Fibroblast of lung (primary cell): ENCODE results near the gene TNS1. TPM values are rescaled to one million over a fixed set of nuclear protein-coding genes. Genes with fewer than 3 reads are reported as not detected.

Source experiments
- DNase-seq, 2 donors: peaks; one replicate each; pipeline versions ENCODE4 v3.0.0 to v3.0.0-alpha.2; 2010; ENCODE audit warnings: low read depth in 2 of 2
- H2AFZ ChIP-seq: 2 replicates; pipeline ENCODE4 v1.5.1; 2012; ENCODE audit warnings: low read length, control low read depth, inconsistent platforms
- H3K27ac ChIP-seq: 2 replicates; pipeline ENCODE4 v1.5.1; 2011; ENCODE audit warnings: low read length, control low read depth; ENCODE audit not compliant: insufficient read depth
- H3K27me3 ChIP-seq: 2 replicates; pipeline ENCODE4 v1.5.1; 2011; ENCODE audit warnings: mild to moderate bottlenecking, low read length; ENCODE audit not compliant: control insufficient read depth, insufficient read depth
- H3K36me3 ChIP-seq: 2 replicates; pipeline ENCODE4 v1.5.1; 2011; ENCODE audit warnings: low read length; ENCODE audit not compliant: control insufficient read depth, insufficient read depth
- H3K4me1 ChIP-seq: 2 replicates; pipeline ENCODE4 v1.5.1; 2011; ENCODE audit warnings: low read length; ENCODE audit not compliant: control insufficient read depth, insufficient read depth; ENCODE audit errors: extremely low read depth
- H3K4me2 ChIP-seq: 2 replicates; pipeline ENCODE4 v1.5.1; 2011; ENCODE audit warnings: low read length, control low read depth; ENCODE audit not compliant: insufficient read depth; ENCODE audit errors: extremely low read depth
- H3K4me3 ChIP-seq, 4 experiments: fragments of 200-600 bp in 1 of 4; sonication (generic) in 1 of 4; replicated peaks in 1 of 4; 2 replicates each; pipeline ENCODE4 v1.5.1; 2011 to 2016; ENCODE audit warnings: low read length in 4 of 4, low read depth in 3 of 4, mild to moderate bottlenecking in 3 of 4, control low read depth in 2 of 4, inconsistent platforms in 1 of 4, mixed read lengths in 1 of 4; ENCODE audit not compliant: insufficient read depth in 1 of 4; ENCODE audit errors: control extremely low read depth in 1 of 4
- H3K79me2 ChIP-seq: 2 replicates; pipeline ENCODE4 v1.5.1; 2012; ENCODE audit warnings: mild to moderate bottlenecking, low read length, inconsistent platforms; ENCODE audit not compliant: control insufficient read depth, insufficient read depth
- H3K9ac ChIP-seq: 2 replicates; pipeline ENCODE4 v1.5.1; 2011; ENCODE audit warnings: mild to moderate bottlenecking, low read length, control low read depth; ENCODE audit not compliant: insufficient read depth
- H3K9me3 ChIP-seq: 2 replicates; pipeline ENCODE4 v1.5.1; 2012; ENCODE audit warnings: low read depth, low read length; ENCODE audit not compliant: control insufficient read depth, insufficient read depth
- H4K20me1 ChIP-seq: 2 replicates; pipeline ENCODE4 v1.5.1; 2011; ENCODE audit warnings: low read length; ENCODE audit not compliant: control insufficient read depth, insufficient read depth; ENCODE audit errors: extremely low read depth
- EZH2 ChIP-seq: IDR thresholded peaks from 2 replicates; pipeline ENCODE4 v1.5.1; 2012; ENCODE audit warnings: low read length, control low read depth, mild to moderate bottlenecking; ENCODE audit errors: missing control alignments
- polyA plus RNA-seq, 2 donors: library from polyadenylated mRNA; depleted of rRNA in 1 of 2; stranded (reverse) in 1 of 2; unstranded in 1 of 2; fragments of >200 nt; gene quantifications; 2 replicates each; pipeline ENCODE4 v1.2.1, GENCODE V29; 2011 to 2012; ENCODE audit warnings: missing spikeins in 1 of 2
- total RNA-seq: library from RNA; depleted of rRNA; stranded (reverse); fragments of >200 nt; gene quantifications from 2 replicates; pipeline ENCODE4 v1.2.1, GENCODE V29; 2014
- TF ChIP-seq, protein P1 (sequence below), 2 donors: IDR thresholded peaks in 1 of 2; conservative IDR thresholded peaks in 1 of 2; 1 replicate in 1 of 2; 2 replicates in 1 of 2; pipeline ENCODE4 v1.5.1; 2011 to 2012; ENCODE audit warnings: low read length in 2 of 2, control low read depth in 1 of 2, inconsistent platforms in 1 of 2, low read depth in 1 of 2, mild to moderate bottlenecking in 1 of 2

TNS1 gene
- total and polyA plus RNA-seq, 2 donors (not counting 1 experiment from before 2014, with no cell fraction given): 44.4 to 47.1 TPM

- Histone ChIP-seq H2AFZ (no peak overlapping the region), H3K79me2 (no peaks in the 10 kb centered on the region), H3K4me3 (no peak overlapping the region), H4K20me1 (no peaks in the 10 kb centered on the region), H3K36me3 (no peaks in the 10 kb centered on the region), H3K4me2 (no peak overlapping the region), H3K9ac (no peak overlapping the region), H3K27me3 (peaks cover 25% of the 10 kb centered on the region), H3K27ac (no peak overlapping the region), H3K9me3 (no peaks in the 10 kb centered on the region), H3K4me1 (no peaks in the 10 kb centered on the region)
- TF ChIP-seq EZH2: no peak
- TF ChIP-seq, protein P1, sequence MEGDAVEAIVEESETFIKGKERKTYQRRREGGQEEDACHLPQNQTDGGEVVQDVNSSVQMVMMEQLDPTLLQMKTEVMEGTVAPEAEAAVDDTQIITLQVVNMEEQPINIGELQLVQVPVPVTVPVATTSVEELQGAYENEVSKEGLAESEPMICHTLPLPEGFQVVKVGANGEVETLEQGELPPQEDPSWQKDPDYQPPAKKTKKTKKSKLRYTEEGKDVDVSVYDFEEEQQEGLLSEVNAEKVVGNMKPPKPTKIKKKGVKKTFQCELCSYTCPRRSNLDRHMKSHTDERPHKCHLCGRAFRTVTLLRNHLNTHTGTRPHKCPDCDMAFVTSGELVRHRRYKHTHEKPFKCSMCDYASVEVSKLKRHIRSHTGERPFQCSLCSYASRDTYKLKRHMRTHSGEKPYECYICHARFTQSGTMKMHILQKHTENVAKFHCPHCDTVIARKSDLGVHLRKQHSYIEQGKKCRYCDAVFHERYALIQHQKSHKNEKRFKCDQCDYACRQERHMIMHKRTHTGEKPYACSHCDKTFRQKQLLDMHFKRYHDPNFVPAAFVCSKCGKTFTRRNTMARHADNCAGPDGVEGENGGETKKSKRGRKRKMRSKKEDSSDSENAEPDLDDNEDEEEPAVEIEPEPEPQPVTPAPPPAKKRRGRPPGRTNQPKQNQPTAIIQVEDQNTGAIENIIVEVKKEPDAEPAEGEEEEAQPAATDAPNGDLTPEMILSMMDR (conservative IDR thresholded peaks at IDR 0.05 in 1 of 2, IDR thresholded peaks at IDR 0.05 in 1 of 2; ENCODE audit: low read depth in 1 of 2, low read length in 2 of 2): no peak
- no peak for DNase-seq
Measured at GRCh38 chr2:218030409-218031195, 27.8 kb upstream of the TNS1 start.

DNA sequence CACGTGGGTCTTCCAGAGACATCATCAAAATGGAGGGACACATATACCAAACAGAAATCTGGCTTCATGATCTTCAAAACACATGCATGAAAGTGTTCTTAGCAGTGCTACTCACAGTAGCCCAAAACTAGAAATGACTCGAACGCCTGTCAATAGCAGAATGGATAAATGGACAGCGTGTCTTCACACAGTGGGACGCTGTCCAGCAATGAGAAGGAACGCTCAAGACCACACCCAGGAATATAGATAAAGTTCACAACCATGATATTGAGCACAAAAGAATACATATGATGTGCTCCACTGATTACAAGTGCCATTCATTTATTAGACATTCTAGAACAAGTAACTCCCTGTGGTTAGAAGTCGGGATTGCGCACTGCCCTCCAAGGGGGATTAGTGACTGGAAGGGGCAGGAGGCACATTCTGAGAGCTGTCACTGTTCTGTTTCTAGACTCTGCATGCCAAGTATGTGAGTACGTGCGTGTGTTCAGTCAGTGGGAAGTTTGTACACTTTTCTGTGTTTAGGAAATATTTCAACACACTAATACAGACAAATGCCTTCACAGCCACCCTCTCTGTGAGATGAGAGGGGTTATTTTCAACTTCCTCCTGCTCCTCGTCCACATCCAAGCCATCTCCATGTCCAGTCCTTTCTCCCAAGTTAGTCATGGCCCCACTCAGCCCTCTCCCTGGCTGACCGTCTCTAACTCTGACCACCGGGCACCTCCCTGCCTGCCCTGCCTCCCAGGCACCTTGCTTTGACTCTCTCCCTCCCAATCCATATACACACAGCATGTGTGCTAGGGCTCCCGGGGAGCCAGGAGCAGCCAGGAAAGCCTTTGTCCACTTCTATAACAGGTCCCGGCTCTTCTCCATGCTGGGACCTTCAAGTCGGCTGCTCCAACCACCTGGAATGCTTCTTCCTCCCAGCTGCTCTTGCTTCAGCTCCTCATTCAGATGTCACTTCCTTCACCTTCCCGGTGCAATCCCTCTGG is 26.9 kb upstream of the TNS1 start:
- H3K27me3 ChIP-seq: peaks cover 22% of the 10 kb centered on the region
- no peak overlapping the region for H3K4me2 ChIP-seq
- no peak overlapping the region for H3K9ac ChIP-seq
- no peak overlapping the region for H3K4me3 ChIP-seq
- H4K20me1 ChIP-seq: no peaks in the 10 kb centered on the region
- DNase-seq: no peak
- no peaks in the 10 kb centered on the region for H3K79me2 ChIP-seq
- no peaks in the 10 kb centered on the region for H3K9me3 ChIP-seq
- H3K4me1 ChIP-seq: no peaks in the 10 kb centered on the region
- H3K36me3 ChIP-seq: no peaks in the 10 kb centered on the region
- TF ChIP-seq EZH2: no peak
- TF ChIP-seq, protein P1 (conservative IDR thresholded peaks at IDR 0.05 in 1 of 2, IDR thresholded peaks at IDR 0.05 in 1 of 2; ENCODE audit: low read depth in 1 of 2, low read length in 2 of 2): no peak
- H3K27ac ChIP-seq: no peak overlapping the region
- H2AFZ ChIP-seq: no peak overlapping the region
